SH-SY5Y (cell line): ENCODE measurements around the gene PPP1R26.

Source experiments
- GATA2 ChIP-seq: IDR thresholded peaks from 2 replicates; pipeline ENCODE4 v1.6.1; 2011; ENCODE audit warnings: mild to moderate bottlenecking, low read depth, low read length
- GATA3 ChIP-seq: IDR thresholded peaks from 2 replicates; pipeline ENCODE4 v1.6.1; 2011; ENCODE audit warnings: low read depth, mild to moderate bottlenecking, low read length, moderate library complexity

The PPP1R26 gene

GRCh38 chr9:135484460-135485277 lies 5.1 kb downstream of the PPP1R26 start:
- TF ChIP-seq GATA3 (no peak), GATA2 (no peak)

DNA sequence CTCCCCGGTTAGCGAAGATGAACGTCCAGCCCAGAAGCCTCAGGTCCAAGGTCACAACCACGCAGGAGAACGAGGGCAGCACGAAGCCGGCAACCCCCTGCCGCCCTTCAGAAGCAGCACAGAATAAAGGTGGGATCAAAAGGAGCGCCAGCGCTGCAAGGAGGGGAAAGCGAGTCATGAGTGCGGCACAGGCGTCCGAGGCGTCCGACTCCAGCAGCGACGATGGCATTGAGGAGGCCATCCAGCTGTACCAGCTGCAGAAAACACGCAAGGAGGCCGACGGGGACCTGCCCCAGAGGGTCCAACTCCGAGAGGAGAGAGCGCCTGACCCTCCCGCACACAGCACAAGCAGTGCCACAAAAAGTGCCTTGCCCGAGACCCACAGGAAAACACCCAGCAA lies 5.8 kb downstream of the PPP1R26 start:
- TF ChIP-seq GATA3 (no peak), GATA2 (no peak)

DNA sequence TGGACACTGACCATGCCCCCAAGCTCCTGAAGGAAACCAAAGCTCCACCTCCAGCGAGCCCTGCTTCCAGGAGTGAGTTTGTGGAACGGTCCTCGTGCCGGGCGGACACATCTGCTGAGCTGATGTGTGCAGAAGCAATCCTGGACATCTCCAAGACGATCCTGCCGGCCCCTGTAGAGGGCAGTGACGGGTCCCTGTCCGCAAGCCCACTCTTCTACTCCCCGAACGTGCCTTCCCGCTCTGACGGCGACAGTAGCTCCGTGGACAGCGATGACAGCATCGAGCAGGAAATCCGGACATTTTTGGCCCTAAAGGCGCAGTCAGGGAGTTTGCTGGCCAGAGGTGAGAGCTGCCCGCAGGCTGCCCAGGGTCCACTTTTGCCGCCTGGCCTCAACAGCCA lies 6.2 kb downstream of the PPP1R26 start:
- TF ChIP-seq GATA2 = no peak
- TF ChIP-seq GATA3 = no peak

GRCh38 chr9:135486267-135487065 lies 6.9 kb downstream of the PPP1R26 start:
- TF ChIP-seq GATA2 (no peak), GATA3 (no peak)

- TF ChIP-seq GATA3 (no peak), GATA2 (no peak)
Observed at GRCh38 chr9:135487281-135488012, 7.9 kb downstream of the PPP1R26 start.

DNA sequence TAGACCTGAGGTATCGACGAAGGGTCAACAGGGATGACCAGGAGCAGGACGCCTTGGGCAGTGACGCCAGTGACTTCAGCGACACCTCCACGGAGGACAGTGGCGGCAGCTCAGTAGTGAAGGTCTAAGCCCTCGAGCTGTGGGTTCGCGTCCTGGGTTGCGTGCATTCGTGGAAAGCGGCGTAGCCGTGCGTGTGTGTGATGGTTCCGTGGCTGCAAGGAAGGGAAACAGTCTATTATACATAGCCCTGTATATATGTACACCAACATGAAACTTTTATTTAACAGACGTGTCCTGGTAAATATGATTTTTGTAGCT lies 8.4 kb downstream of the PPP1R26 start:
- TF ChIP-seq GATA3 (no peak), GATA2 (no peak)

DNA sequence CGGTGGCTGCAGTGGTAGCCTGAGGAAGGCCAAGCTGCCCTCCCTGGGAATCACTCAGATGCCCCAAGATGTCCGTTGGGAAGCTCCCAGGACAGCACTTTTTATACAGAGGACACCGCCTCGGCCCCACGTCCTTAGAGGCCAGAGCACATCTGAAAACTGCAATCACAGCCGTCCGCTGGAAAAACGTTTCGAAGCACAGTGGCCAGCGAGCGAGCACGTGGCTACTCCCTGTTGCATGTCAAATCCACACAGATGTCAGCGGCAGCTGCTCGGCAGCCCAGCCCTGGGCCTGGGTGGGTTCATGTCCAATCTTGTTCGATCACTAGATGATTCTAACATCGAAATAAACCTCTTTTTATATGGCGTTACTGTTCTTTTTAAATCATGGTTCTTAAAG lies 8.9 kb downstream of the PPP1R26 start:
- TF ChIP-seq GATA2 (no peak), GATA3 (no peak)

DNA sequence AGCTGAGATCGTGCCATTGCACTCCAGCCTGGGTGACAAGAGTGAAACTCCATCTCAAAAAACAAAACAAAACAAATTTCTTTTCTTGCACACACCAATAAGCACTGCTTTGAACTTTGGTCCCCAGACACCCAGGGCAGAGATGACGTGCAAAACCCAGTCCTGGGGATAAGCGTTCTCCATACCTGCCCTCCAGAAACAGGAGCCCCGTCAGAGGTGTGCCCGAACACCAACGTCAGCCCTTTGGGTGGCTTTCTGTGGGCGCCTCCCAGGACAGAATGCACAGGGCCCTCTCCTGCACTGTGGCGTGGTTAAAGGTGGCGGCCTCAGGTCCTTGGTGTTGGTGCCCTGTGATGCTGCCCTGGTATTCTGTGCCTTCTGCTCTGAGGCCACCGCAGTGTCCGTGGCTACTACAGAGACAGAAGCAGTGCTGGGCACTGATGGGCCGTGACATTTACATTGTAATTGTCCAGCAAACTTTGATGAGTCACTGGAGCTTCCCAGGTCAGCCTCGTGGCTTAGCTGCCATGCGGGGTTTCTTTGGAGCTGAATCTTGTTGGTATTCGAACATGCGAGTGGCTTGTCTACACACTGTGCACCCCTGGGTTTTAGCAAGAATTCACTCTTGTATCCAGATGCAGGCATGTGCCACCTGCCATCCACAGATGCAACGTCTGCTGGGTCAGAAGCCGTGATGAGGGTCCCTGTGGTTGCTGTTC lies 9.8 kb downstream of the PPP1R26 start:
- no peak for TF ChIP-seq GATA2
- no peak for TF ChIP-seq GATA3

- TF ChIP-seq GATA3 = no peak
Observed at GRCh38 chr9:135490166-135490870, 10.7 kb downstream of the PPP1R26 start.

DNA sequence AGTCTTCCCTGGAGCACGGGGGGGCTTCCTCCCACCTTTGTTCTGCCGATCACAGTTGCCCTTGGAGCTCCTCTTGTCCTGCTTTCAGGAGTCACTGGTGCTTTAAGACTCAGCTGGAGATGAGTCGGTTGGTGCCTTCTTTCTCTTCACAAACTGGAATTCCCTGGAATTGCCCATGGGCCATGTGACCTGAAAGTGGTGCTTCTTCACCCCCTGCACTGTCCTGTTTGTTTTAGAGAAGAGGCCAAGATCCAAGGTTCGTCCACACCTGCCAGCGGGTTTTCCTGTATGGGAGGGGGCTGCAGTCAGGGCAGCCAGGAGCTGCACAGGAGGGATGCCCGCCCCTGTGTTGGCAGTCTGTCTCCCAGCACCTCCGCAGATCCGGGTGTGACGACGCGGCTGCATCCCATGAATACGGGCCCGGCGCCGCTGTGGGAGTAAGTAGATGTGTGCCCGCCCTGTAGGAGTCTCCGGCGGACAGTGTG lies 11.4 kb downstream of the PPP1R26 start:
- no peak for TF ChIP-seq GATA3
- no peak for TF ChIP-seq GATA2

DNA sequence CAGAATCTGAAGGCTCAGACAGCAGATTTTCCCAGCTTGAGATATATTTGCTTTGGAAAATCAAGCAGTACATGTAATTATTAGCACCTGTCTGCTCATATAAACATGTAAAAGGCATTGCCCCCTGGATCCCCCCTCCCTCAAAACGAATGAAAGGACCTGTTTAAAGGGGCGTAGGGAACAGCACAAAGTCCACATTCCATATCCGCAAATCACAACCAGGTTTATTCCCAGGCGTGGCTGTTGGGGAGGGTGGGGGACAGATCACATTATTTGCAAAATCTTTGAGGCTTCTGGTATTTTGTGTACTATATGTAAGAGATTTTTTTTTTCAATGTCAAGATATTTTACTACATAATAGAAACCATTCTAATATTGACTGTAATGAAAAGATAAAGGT lies 12.2 kb downstream of the PPP1R26 start:
- TF ChIP-seq GATA3 (no peak), GATA2 (no peak)

DNA sequence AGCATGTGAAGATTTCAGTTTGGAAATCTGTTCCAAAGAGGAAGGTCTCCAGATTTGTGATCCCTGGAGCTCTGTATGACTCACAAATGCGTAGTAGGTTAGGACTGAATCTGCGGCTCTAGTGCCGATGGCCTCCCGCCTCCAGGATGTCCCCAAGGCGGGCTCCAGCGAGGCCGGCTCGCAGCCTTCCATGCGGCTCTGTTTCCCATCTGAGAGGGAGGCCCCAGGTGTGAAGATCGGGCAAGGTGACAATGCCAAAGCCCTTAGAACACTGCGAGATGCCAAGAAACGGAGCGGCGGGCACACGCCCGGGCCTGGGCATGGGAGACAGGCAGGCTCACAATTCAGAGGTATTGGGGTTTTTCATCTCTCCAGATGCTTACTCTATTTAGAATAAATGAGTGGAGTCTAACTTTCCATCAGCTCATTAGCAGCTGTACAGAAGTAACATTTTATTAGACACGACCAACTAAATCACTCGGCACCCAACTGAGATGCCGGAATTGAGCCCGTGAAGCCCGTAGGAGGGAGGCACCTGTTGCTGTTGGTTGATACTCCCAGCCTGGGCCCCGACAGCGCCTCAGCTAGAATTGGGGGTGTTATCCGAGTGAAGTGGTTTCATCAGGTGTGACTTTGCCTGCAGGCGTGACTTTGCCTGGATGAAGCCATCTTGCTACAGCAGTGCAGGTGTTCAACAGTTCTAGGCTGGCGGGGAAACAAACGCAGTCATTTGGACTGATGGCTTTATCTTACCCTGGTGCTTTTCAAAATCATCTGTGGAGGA lies 13.5 kb downstream of the PPP1R26 start:
- TF ChIP-seq GATA2 (no peak), GATA3 (no peak)

GRCh38 chr9:135494791-135495559 lies 15.4 kb downstream of the PPP1R26 start:
- TF ChIP-seq GATA2 (no peak), GATA3 (no peak)
